Measurements from ENCODE around the gene SCYGR6. TPM values are rescaled to one million over a fixed set of nuclear protein-coding genes. Genes with fewer than 3 reads are reported as not detected.
"Not testable (repeated sequence)": the region's sequence is repeated elsewhere in the genome, so short reads cannot be mapped to it uniquely, and the experiment has no call there.

SCYGR6 gene
- total and polyA plus RNA-seq, 2 donors from 2014 or later, result not detected

DNA sequence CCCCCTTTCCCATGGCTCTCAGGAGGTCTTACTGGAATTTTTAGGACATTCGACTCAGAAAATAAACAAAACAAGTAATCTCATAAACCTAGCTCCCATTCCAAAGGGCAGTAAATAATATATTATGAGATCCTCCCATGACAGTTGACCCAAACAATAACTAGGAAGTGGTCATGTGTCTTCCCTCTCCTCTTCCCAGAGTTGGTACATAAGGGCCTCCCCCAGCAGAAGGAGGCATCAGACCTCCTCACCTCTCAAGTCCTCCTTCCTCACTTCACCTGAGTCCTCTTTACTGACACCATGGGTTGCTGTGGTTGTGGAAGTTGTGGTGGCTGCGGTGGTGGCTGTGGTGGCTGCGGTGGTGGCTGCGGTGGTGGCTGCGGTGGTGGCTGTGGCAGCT lies 3.5 kb upstream of the SCYGR6 start, which contains the start of gene SCYGR7:
TSS of gene SCYGR7 (plus strand) at position 301 of the 400 bp plus-strand sequence. CDS start at position 301, 0 bp downstream.
- FAIRE-seq (no peak), DNase-seq (no peak)
- Histone ChIP-seq H3K27me3 (ENCODE audit: control insufficient read depth, insufficient read depth, low read length) (no peaks in the 10 kb centered on the region), H3K36me3 (ENCODE audit: control insufficient read depth in 2 of 3, insufficient read depth in 3 of 3, low read length in 3 of 3) (no peaks in the 10 kb centered on the region), H3K4me3 (ENCODE audit: low read length in 3 of 3) (no peak within 1 kb of the TSS), H3K9me3 (ENCODE audit: control insufficient read depth in 2 of 3, insufficient read depth in 1 of 3, low read length in 3 of 3) (no peaks in the 10 kb centered on the region), H3K27ac (ENCODE audit: low read depth in 2 of 2, low read length in 2 of 2) (no peak within 1 kb of the TSS), H3K9ac (ENCODE audit: low read length in 3 of 3) (no peak within 1 kb of the TSS), H3K4me1 (ENCODE audit: control insufficient read depth in 2 of 3, insufficient read depth in 2 of 3, low read depth in 1 of 3, low read length in 3 of 3) (no peaks in the 10 kb centered on the region)
- intact Hi-C loops (cut with DNase I), result no loop called here
- TF ChIP-seq, protein P1, sequence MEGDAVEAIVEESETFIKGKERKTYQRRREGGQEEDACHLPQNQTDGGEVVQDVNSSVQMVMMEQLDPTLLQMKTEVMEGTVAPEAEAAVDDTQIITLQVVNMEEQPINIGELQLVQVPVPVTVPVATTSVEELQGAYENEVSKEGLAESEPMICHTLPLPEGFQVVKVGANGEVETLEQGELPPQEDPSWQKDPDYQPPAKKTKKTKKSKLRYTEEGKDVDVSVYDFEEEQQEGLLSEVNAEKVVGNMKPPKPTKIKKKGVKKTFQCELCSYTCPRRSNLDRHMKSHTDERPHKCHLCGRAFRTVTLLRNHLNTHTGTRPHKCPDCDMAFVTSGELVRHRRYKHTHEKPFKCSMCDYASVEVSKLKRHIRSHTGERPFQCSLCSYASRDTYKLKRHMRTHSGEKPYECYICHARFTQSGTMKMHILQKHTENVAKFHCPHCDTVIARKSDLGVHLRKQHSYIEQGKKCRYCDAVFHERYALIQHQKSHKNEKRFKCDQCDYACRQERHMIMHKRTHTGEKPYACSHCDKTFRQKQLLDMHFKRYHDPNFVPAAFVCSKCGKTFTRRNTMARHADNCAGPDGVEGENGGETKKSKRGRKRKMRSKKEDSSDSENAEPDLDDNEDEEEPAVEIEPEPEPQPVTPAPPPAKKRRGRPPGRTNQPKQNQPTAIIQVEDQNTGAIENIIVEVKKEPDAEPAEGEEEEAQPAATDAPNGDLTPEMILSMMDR (IDR thresholded peaks at IDR 0.05; ENCODE audit: borderline replicate concordance, extremely low read depth, insufficient read depth), result no peak

- H3K9ac ChIP-seq (ENCODE audit: low read length in 3 of 3); FAIRE-seq; H3K36me3 ChIP-seq (ENCODE audit: control insufficient read depth in 2 of 3, insufficient read depth in 3 of 3, low read length in 3 of 3); H3K9me3 ChIP-seq (ENCODE audit: control insufficient read depth in 2 of 3, insufficient read depth in 1 of 3, low read length in 3 of 3); H3K27ac ChIP-seq (ENCODE audit: low read depth in 2 of 2, low read length in 2 of 2); H3K4me3 ChIP-seq (ENCODE audit: low read length in 3 of 3); intact Hi-C loops (cut with DNase I); H3K27me3 ChIP-seq (ENCODE audit: control insufficient read depth, insufficient read depth, low read length); H3K4me1 ChIP-seq (ENCODE audit: control insufficient read depth in 2 of 3, insufficient read depth in 2 of 3, low read depth in 1 of 3, low read length in 3 of 3): not testable (repeated sequence)
- DNase-seq, result peak in 2 of 5 donors; percentile 13 to 29
Measured at GRCh38 chr2:227722821-227723220, 1.7 kb downstream of the SCYGR6 start.

- Histone ChIP-seq H3K36me3 (ENCODE audit: control insufficient read depth in 2 of 3, insufficient read depth in 3 of 3, low read length in 3 of 3) (no peaks in the 10 kb centered on the region), H3K27ac (ENCODE audit: low read depth in 2 of 2, low read length in 2 of 2) (no peak overlapping the region), H3K9ac (ENCODE audit: low read length in 3 of 3) (no peak overlapping the region), H3K4me3 (ENCODE audit: low read length in 3 of 3) (no peak overlapping the region), H3K9me3 (ENCODE audit: control insufficient read depth in 2 of 3, insufficient read depth in 1 of 3, low read length in 3 of 3) (no peaks in the 10 kb centered on the region), H3K4me1 (ENCODE audit: control insufficient read depth in 2 of 3, insufficient read depth in 2 of 3, low read depth in 1 of 3, low read length in 3 of 3) (no peaks in the 10 kb centered on the region), H3K27me3 (ENCODE audit: control insufficient read depth, insufficient read depth, low read length) (no peaks in the 10 kb centered on the region)
- FAIRE-seq (no peak), DNase-seq (no peak)
- TF ChIP-seq, protein P1 (IDR thresholded peaks at IDR 0.05; ENCODE audit: borderline replicate concordance, extremely low read depth, insufficient read depth), result no peak
- intact Hi-C loops (cut with DNase I), result no loop called here
Measured at GRCh38 chr2:227720680-227721079, 3.9 kb downstream of the SCYGR6 start.

- no peak overlapping the region for H3K4me3 ChIP-seq (ENCODE audit: low read length in 3 of 3)
- intact Hi-C loops (cut with DNase I), result no loop called here
- no peaks in the 10 kb centered on the region for H3K9me3 ChIP-seq (ENCODE audit: control insufficient read depth in 2 of 3, insufficient read depth in 1 of 3, low read length in 3 of 3)
- no peaks in the 10 kb centered on the region for H3K27me3 ChIP-seq (ENCODE audit: control insufficient read depth, insufficient read depth, low read length)
- H3K4me1 ChIP-seq (ENCODE audit: control insufficient read depth in 2 of 3, insufficient read depth in 2 of 3, low read depth in 1 of 3, low read length in 3 of 3), result no peaks in the 10 kb centered on the region
- TF ChIP-seq, protein P1 (IDR thresholded peaks at IDR 0.05; ENCODE audit: borderline replicate concordance, extremely low read depth, insufficient read depth), result no peak
- FAIRE-seq (no peak), DNase-seq (no peak)
- H3K9ac ChIP-seq (ENCODE audit: low read length in 3 of 3), result no peak overlapping the region
- no peak overlapping the region for H3K27ac ChIP-seq (ENCODE audit: low read depth in 2 of 2, low read length in 2 of 2)
- no peaks in the 10 kb centered on the region for H3K36me3 ChIP-seq (ENCODE audit: control insufficient read depth in 2 of 3, insufficient read depth in 3 of 3, low read length in 3 of 3)
Measured at GRCh38 chr2:227719641-227720040, 4.9 kb downstream of the SCYGR6 start.

All from kidney (tissue), 14 donors.